ENCODE data around the gene PPT2. TPM values are rescaled to one million over a fixed set of nuclear protein-coding genes. Genes with fewer than 3 reads are reported as not detected.

Gene PPT2
- total and polyA plus RNA-seq, 8 donors: 8.9 to 32.5 (median 27.6) TPM

- TF ChIP-seq CTCF (IDR thresholded peaks at IDR 0.05): no peak
- H3K27ac ChIP-seq: peak within 1 kb of the TSS; percentile 19 to 80
- intact Hi-C loops (cut with DNase I): loop anchor here in 1 of 2 donors (5.0 kb wide), 1 partner anchor 35 kb away; no protein-coding TSS in a partner anchor
- H3K9me3 ChIP-seq: no peaks in the 10 kb centered on the region
- peaks cover 0 to 6% of the 10 kb centered on the region in 2 donors for H3K36me3 ChIP-seq
- ATAC-seq: no peak
- no peak for DNase-seq
- peaks cover 33 to 95% of the 10 kb centered on the region in 2 donors for H3K27me3 ChIP-seq
- H3K4me1 ChIP-seq: peaks cover 15 to 45% of the 10 kb centered on the region in 2 donors
- peak within 1 kb of the TSS; percentile 47 to 62 for H3K4me3 ChIP-seq
These were observed 1.8 kb upstream of the PPT2 start, which contains the start of gene PRRT1 for GRCh38 chr6:32151863-32152768. PRRT1 (minus strand) TSS chr6:32151939; CDS start chr6:32151827, 112 bp downstream.

GRCh38 chr6:32152769-32153563, 975 bp upstream of the PPT2 start:
- peaks cover 0 to 12% of the 10 kb centered on the region in 2 donors for H3K36me3 ChIP-seq
- H3K9me3 ChIP-seq: no peaks in the 10 kb centered on the region
- H3K27ac ChIP-seq: peak overlapping the region; percentile 80 to 84
- peak overlapping the region; percentile 47 to 62 for H3K4me3 ChIP-seq
- peaks cover 15 to 45% of the 10 kb centered on the region in 2 donors for H3K4me1 ChIP-seq
- peaks cover 31 to 94% of the 10 kb centered on the region in 2 donors for H3K27me3 ChIP-seq
- peak; percentile 70 for ATAC-seq
- intact Hi-C loops (cut with DNase I): loop anchor here in 1 of 2 donors (5.0 kb wide), 1 partner anchor 36 kb away; no protein-coding TSS in a partner anchor
- DNase-seq: peak in 1 of 4 donors; percentile 32
- no peak for TF ChIP-seq CTCF (IDR thresholded peaks at IDR 0.05)

GRCh38 chr6:32154514-32155161, 697 bp downstream of the PPT2 start:
- peak; percentile 48 to 83 (median 75) for DNase-seq
- intact Hi-C loops (cut with DNase I): loop anchor here in 1 of 2 donors (5.0 kb wide), 1 partner anchor 37 kb away; no protein-coding TSS in a partner anchor
- TF ChIP-seq CTCF (IDR thresholded peaks at IDR 0.05): peak; percentile 34 to 49
- Histone ChIP-seq H3K36me3 (peaks cover 0 to 14% of the 10 kb centered on the region in 2 donors), H3K4me3 (peak overlapping the region; percentile 47 to 62), H3K27me3 (peaks cover 23 to 77% of the 10 kb centered on the region in 2 donors), H3K4me1 (peaks cover 15 to 45% of the 10 kb centered on the region in 2 donors), H3K9me3 (no peaks in the 10 kb centered on the region), H3K27ac (peak overlapping the region; percentile 74 to 80)
- peak; percentile 78 for ATAC-seq

GRCh38 chr6:32156891-32157290, 3.0 kb downstream of the PPT2 start:
- Histone ChIP-seq H3K9me3 (no peaks in the 10 kb centered on the region), H3K36me3 (peaks cover 0 to 14% of the 10 kb centered on the region in 2 donors), H3K27me3 (peaks cover 7 to 54% of the 10 kb centered on the region in 2 donors), H3K4me3 (no peak overlapping the region), H3K27ac (no peak overlapping the region), H3K4me1 (peaks cover 15 to 34% of the 10 kb centered on the region in 2 donors)
- no peak for ATAC-seq
- no peak for TF ChIP-seq CTCF (IDR thresholded peaks at IDR 0.05)
- intact Hi-C loops (cut with DNase I): no loop called here
- no peak for DNase-seq

Data from left lung (tissue), 10 donors.